ENCODE results near the gene CLEC14A.

CLEC14A gene

DNA sequence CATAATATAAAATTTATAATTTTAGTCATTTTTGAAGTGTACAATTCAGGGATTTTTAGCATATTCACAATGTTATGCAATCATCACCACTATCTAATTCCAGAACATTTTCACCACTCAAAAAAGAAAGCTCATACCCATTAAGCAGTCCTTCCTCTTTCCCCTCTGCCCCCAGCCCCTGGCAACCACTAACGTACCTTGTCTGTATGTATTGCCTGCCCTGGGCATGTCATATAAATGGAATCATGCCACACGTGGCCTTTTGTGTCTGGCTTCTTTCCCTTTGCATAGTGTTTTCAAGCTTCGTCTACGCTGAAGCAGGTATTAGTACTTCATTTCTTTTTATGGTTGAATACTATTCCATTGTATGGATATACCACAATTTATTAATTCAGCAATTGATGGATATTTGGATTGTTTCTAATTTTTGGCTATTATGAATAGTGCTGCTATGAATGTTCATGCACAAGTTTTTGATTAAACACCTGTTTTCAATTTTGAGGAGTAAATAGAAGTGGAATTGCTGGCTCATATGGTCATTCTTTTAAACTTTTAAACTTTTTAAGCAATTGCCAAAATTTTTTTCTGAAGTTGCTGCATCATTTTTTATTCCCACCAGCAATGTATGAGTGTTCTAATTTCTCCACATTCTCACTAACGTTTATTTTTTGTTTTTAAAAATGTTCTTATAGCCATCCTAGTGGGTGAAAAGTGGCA, 49.8 kb downstream of the CLEC14A start:
- DNase-seq: no peak

DNA sequence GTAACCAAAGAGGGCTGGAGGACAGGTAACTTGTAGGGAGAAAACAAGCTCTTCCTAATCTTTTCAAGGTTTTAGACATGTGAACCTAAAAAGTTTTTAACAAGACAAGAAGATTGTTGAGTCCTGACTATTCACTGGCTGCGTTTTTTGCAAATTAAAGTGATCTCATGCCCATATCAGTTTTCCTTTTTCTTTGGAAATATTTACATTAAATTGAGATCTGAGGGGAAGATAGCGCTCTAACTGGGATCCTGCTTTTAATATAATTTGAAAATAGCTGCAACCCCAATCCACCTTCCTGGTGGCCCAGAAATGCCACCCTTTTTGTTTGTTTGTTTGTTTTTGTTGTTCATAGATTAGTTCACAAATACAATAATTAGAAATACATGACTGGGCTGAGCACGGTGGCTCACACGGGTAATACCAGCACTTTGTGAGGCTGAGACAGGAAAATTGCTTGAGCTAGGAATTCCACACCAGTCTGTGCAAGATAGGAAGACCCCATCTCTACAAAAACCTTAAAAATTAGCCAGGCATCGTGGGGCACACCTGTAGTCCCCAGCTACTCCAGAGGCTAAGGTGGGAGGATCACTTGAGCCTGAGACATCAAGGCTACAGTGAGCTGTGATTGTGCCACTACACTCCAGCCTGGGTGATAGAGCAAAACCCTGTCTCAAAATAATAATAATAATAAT, 50.6 kb downstream of the CLEC14A start:
- no peak for DNase-seq

DNA sequence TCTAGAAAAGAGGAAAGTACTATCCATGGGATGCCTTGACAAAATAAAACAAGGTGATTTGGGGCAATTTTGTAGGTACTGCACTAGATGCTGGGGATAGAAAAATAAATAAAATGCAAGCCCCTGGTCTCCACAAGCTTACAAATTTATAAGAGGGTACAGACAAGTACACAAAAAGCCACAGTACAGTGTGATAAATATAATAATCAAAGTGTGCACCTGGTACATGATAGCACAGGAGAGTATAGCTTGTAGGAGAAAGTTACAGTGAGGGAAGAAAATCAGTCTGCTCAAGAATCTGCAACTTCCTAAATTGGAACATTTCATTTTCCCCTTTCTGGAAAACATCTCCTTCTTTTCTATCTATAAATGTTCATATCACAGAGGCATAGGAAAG, 51.2 kb downstream of the CLEC14A start:
- DNase-seq: no peak
